IPS-18c (cell line): ENCODE results near the gene S100P.

Experiments used
- H3K4me3 ChIP-seq: 2 replicates; pipeline ENCODE4 v1.7.0; 2013; ENCODE audit warnings: low read depth, mild to moderate bottlenecking, low read length, moderate library complexity; ENCODE audit not compliant: insufficient read depth
- H3K9me3 ChIP-seq: one replicate; pipeline ENCODE4 v1.6.1; 2013; ENCODE audit warnings: mild to moderate bottlenecking, low read length, moderate library complexity; ENCODE audit not compliant: control insufficient read depth, insufficient read depth

The S100P gene

DNA sequence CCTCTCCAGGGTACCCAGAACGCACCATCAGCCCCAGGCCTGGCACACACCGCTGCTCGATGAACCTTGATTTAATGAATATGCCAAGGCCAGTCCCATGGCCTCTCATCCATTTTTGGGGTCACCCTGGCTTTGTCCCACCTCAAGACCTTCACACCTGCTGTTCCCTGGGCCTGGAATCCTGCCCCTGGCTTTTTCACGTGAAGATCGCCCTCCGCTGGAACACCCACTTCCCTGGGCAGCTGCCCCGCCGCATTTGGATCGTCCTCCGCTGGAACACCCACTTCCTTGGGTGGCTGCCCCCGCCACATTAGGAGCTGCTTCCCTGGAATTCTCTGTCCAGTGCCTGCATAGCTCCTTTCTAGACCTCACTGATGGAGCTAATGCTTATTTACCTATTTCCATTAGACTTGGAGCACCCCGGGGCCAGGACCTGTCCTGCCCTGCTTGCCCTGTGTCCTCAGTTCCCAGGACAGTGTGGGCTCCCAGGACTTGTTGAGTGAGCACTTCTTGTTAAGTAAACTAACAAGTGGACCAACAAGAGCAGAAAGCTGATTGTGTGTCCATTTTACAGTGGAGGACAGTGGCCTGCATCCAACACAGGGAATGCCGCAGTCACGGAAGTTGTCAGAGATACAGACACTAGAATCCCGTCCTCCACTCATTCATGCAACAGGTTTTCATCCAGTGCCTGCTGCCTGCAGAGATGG, 34.8 kb downstream of the S100P start:
- Histone ChIP-seq H3K4me3 (no peak overlapping the region), H3K9me3 (no peaks in the 10 kb centered on the region)

DNA sequence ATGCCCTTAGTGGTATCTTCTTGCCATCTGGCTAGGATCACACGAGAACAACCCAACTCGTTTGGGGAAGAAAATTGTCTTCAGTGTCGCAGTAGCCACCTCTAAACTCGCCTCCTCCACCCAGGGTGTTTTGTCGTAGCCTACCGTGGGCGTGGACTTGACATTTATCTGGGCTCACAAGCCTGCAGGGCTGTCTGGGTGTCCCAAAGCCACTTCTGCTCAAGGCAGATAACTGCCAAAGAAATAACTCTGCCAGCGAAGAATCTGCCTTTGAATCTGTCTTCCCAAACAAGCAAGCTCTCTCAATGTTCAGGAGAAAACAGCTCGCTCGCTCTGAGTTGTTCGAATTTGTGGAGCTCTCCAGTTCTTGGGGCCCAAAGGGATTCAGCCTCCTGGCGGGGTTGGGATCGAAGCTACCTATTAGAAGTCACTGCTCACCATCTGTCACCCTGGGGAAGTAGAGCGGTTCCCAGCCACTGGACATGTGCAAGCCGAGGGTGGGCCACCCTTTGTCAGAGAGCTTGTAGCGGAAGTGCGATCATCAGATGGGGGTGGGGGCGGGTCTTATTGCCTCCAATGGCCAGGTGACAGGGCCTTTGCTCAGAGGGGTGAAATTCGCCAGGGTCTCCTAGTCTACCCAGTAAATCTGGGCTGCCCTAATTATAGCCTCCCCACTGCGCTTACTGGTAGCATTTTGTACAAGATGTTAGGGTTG, 37.1 kb downstream of the S100P start:
- Histone ChIP-seq H3K4me3 (no peak overlapping the region), H3K9me3 (no peaks in the 10 kb centered on the region)

DNA sequence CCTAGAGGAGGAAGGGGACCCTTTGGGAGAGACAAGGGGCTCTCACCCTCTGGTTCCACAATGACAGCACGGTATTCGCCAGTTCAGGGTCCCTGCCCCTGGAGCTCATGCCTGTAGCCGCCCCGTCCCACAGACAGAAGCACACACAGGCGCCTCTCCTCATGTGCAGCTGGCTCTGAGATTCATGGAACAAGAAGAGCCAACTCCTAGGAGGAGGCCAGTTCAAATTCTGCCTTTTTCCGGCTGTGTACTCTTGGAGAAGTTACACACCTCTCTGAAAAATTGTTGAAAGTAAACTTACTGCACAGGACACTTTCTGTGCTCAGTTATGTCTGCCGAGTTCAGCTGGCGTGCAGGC, 37.6 kb downstream of the S100P start:
- H3K4me3 ChIP-seq = no peak overlapping the region
- H3K9me3 ChIP-seq = no peaks in the 10 kb centered on the region

GRCh38 chr4:6731780-6732179, 38.1 kb downstream of the S100P start:
- H3K4me3 ChIP-seq = no peak overlapping the region
- no peaks in the 10 kb centered on the region for H3K9me3 ChIP-seq

DNA sequence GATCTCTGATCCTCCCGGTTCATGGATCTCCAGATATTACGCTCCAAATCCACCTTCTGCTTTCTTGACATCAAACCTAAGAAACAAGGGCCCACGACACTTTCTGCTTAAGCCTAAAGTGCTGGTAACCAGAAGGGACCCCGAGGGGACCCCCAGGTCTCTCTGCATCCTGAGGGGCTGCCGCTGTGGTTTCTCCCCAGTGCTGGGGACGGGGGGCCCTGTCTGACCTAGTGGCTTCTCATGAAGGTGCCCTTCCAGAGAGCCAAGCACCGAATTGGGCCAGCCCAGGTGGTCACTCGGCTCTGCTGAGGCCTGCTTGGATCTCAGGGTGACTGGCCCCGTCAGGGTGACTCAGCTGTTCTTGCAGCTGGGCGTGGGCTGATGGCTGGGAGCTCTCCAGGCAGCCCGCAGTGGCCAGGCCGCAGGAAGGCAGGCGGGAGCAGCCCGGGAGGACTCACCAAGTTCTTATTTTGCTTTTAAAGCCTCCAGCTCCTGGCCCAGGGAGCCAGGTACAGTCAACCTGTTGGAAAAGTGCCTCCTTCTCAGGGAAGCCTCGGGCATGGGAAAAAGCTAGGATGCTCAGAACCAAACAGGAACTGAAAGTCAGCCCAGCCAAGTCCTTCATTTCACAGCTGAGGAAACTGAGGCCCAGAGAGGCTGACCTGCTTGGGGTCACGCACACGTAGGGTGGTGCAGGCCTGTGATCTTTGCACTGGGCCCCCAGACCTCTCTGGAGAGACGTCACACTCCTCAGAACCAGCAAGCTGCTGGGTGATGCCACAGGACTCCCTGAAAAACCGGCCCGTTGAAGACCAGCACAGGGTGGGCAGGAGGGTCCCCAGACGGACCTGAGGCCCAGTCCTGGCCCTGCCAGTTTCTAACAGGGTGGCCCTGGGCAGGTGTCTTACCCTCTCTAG, 39.0 kb downstream of the S100P start:
- Histone ChIP-seq H3K4me3 (no peak overlapping the region), H3K9me3 (no peaks in the 10 kb centered on the region)

DNA sequence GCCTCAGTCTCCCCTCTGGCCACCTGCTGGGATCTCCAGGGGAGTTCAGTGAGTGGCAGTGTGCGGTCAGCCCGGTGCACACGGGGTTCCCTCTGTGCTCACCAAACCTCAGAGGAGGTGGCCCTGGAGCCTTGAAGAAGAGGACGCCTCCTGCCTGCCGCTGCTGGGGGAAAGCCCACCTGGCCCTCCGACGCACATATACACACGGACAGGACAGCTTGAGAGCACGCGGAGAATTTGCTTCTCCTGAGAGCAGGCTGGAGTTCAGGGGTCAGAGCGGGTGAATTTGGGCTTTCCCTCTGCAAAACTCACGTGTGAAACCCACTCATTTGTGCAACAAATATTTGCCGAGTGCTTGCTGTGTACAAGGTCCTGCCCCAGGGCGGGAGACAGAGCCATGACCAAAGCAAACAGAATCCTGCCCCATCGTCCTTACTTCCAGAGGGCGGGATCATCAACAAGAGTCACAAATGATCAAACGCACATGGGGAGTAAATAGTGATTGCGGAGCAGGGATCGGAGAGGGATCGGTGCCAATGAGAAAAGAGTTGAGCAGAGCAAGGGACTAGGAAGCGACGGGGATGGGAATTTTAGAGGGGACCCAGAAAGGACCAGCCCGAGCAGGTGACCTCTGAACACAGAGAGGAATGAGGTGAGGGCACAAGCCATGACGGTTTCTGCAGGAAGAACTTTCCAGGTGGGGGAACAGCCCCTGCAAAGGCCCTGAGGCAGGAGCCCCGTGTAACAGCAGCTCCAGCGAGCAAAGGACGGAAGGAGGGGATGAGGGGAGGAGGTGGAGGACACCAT, 39.9 kb downstream of the S100P start:
- H3K9me3 ChIP-seq = no peaks in the 10 kb centered on the region
- no peak overlapping the region for H3K4me3 ChIP-seq

DNA sequence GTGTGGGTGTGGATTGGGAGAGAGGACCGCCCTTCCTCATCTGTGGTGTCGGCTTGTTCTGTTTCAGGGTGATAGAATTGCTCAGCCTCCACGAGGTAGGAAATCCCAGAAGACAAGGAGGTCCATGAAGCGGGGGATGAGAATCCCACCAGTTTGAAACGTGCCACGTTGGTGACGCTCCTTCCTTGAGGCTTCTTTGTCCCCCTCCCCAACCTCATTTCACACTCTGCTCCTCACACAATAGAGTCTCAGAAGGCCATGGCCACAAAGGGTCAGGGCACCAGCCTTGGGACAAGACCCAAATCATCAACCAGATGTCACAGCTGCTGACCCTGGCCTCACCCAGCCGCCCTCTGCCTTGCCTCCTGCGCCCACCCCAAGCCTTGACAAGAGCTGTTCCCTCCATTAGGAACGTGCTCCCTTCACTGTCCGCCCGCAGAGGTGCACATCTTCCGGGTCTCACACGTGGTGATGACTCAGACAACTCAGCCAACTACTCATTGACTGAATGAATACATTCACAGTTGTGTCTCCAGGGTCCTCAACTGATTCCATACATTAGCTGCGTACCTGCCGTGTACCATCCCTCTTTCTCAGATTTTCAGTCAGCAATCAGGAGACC, 40.6 kb downstream of the S100P start:
- Histone ChIP-seq H3K4me3 (no peak overlapping the region), H3K9me3 (no peaks in the 10 kb centered on the region)

DNA sequence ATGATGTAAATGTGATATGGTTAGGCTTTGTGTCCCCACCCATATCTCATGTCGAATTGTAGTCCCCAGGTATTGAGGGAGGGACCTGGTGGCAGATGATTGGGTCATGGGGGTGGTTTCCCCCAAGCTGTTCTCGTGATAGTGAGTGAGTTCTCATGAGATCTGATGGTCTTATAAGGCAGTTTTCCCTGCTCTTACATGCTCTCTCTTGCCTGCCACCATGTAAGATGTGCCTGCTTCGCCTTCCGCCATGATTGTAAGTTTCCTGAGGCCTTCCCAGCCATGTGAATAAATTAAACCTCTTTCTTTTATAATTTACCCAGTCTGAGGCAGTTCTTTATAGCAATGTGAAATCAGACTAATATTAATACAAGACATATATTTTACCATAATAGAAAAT, 46.2 kb downstream of the S100P start:
- H3K9me3 ChIP-seq = peaks cover 2% of the 10 kb centered on the region
- no peak overlapping the region for H3K4me3 ChIP-seq

- H3K9me3 ChIP-seq = peaks cover 2% of the 10 kb centered on the region
- no peak overlapping the region for H3K4me3 ChIP-seq
Observed at GRCh38 chr4:6740347-6740746, 46.7 kb downstream of the S100P start.

DNA sequence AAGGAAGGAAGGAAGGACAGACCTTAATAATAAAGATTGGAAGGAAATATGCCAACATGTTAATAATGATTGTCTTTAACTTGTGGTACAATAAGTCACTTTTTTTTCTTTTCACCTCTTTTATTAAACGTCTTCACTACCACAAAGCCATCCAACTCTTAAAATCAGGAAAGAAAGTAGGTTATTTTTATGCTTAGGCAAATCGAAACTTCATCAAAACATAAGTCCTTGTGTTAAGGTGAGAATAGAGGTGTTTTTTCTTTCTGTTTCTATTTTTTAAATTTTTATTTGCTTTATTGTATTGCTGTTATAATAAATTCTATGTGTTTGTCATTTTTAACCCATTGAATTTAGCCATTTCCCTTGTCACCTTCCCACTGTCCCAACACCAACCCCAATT, 48.8 kb downstream of the S100P start:
- peaks cover 2% of the 10 kb centered on the region for H3K9me3 ChIP-seq

DNA sequence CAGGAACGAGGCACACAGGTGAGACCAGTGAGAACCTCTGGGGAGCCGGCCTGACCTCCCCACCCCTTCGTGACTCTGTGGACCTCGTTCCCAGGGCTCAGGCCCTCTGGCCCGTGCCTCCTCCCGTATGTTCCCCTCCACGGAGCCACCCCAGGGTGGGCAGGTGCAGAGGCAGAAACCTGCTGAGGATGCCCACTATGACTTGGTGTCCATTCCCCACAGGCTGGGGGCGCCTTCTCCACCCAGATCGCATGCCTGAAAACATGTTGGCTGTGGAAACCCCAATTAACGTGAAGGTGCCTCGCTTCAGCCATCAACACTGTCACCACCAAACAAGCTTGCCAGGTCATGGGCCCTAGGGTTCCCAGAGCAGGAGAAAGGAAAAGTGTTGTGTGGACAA, 49.3 kb downstream of the S100P start:
- H3K4me3 ChIP-seq = no peak overlapping the region
- H3K9me3 ChIP-seq = peaks cover 2% of the 10 kb centered on the region

More for the DNA sequence above, 48.8 kb downstream of the S100P start:
- no peak overlapping the region for H3K4me3 ChIP-seq
